SK-N-SH treated with all-trans-retinoic acid at 6 μM for 48 hours (cell line): ENCODE data around the gene NAV3.
A peak's percentile ranks its signal among the peaks of the same experiment; 100 is the strongest.
"Not testable (repeated sequence)": the region's sequence is repeated elsewhere in the genome, so short reads cannot be mapped to it uniquely, and the experiment has no call there.

Source experiments
- ATAC-seq: fragments of 200-7000 bp; cut with Tn5 transposase; 3 replicates; pipeline ENCODE4 v1.9.1; 2020; ENCODE audit warnings: mild to moderate bottlenecking, moderate library complexity
- ARNTL ChIP-seq: fragments of 450-650 bp; formaldehyde crosslinking; IDR thresholded peaks from 2 replicates; pipeline ENCODE4 v1.5.0; 2020; ENCODE audit warnings: low read depth, mild to moderate bottlenecking, moderate library complexity, borderline replicate concordance
- BACH2 ChIP-seq: fragments of 250-450 bp; sonication (Bioruptor Pico); IDR thresholded peaks from 2 replicates; pipeline ENCODE4 v1.9.0; 2021; ENCODE audit warnings: mild to moderate bottlenecking, borderline replicate concordance
- CSDC2 ChIP-seq: fragments of 250-450 bp; sonication (Bioruptor Pico); IDR thresholded peaks from 2 replicates; pipeline ENCODE4 v1.5.0; 2020; ENCODE audit warnings: mild to moderate bottlenecking, moderate library complexity
- CSRNP3 ChIP-seq: fragments of 250-450 bp; sonication (Bioruptor Pico); IDR thresholded peaks from 2 replicates; pipeline ENCODE4 v1.5.1; 2021; ENCODE audit warnings: mild to moderate bottlenecking, moderate library complexity
- ESRRG ChIP-seq: fragments of 250-450 bp; sonication (Bioruptor Pico); IDR thresholded peaks from 2 replicates; pipeline ENCODE4 v1.6.1; 2021; ENCODE audit warnings: mild to moderate bottlenecking
- GLIS3 ChIP-seq: fragments of 250-450 bp; sonication (Bioruptor Pico); IDR thresholded peaks from 2 replicates; pipeline ENCODE4 v1.5.0; 2020; ENCODE audit warnings: mild to moderate bottlenecking, moderate library complexity
- OSR1 ChIP-seq: fragments of 250-450 bp; sonication (Bioruptor Pico); IDR thresholded peaks from 2 replicates; pipeline ENCODE4 v1.8.0; 2022; ENCODE audit warnings: moderate library complexity, mild to moderate bottlenecking, inconsistent platforms
- PATZ1 ChIP-seq: fragments of 250-450 bp; sonication (Bioruptor Pico); IDR thresholded peaks from 2 replicates; pipeline ENCODE4 v1.8.0; 2020; ENCODE audit warnings: mild to moderate bottlenecking, moderate library complexity, borderline replicate concordance
- RARB ChIP-seq: fragments of 250-450 bp; sonication (Bioruptor Pico); IDR thresholded peaks from 2 replicates; pipeline ENCODE4 v1.8.0; 2021; ENCODE audit warnings: mild to moderate bottlenecking, moderate library complexity
- SNAI2 ChIP-seq: fragments of 250-450 bp; sonication (Bioruptor Pico); IDR thresholded peaks from 2 replicates; pipeline ENCODE4 v1.5.0; 2020; ENCODE audit warnings: mild to moderate bottlenecking, moderate library complexity
- TCF4 ChIP-seq: fragments of 250-450 bp; sonication (Bioruptor Pico); IDR thresholded peaks from 2 replicates; pipeline ENCODE4 v1.8.0; 2021; ENCODE audit warnings: mild to moderate bottlenecking, moderate library complexity, borderline replicate concordance
- TOX ChIP-seq: fragments of 250-450 bp; sonication (Bioruptor Pico); IDR thresholded peaks from 2 replicates; pipeline ENCODE4 v1.8.0; 2021; ENCODE audit warnings: mild to moderate bottlenecking, moderate library complexity, borderline replicate concordance
- ZC3H10 ChIP-seq: fragments of 250-450 bp; sonication (Bioruptor Pico); IDR thresholded peaks from 2 replicates; pipeline ENCODE4 v1.5.1; 2021; ENCODE audit warnings: mild to moderate bottlenecking, moderate library complexity
- ZFP3 ChIP-seq: fragments of 250-450 bp; sonication (Bioruptor Pico); IDR thresholded peaks from 2 replicates; pipeline ENCODE4 v1.5.0; 2020; ENCODE audit warnings: mild to moderate bottlenecking, moderate library complexity
- ZFP30 ChIP-seq: fragments of 450-650 bp; formaldehyde crosslinking; IDR thresholded peaks from 2 replicates; pipeline ENCODE4 v1.5.0; 2022; ENCODE audit warnings: mild to moderate bottlenecking, moderate library complexity
- ZNF565 ChIP-seq: fragments of 450-650 bp; formaldehyde crosslinking; conservative IDR thresholded peaks from 2 replicates; pipeline ENCODE4 v1.5.0; 2020; ENCODE audit warnings: low read depth, mild to moderate bottlenecking, moderate library complexity
- ZNF8 ChIP-seq: fragments of 450-650 bp; formaldehyde crosslinking; IDR thresholded peaks from 2 replicates; pipeline ENCODE4 v1.5.0; 2020; ENCODE audit warnings: mild to moderate bottlenecking, moderate library complexity
- TF ChIP-seq, protein P1 (sequence below): fragments of 250-450 bp; sonication (Bioruptor Pico); IDR thresholded peaks from 2 replicates; pipeline ENCODE4 v1.5.1; 2020; ENCODE audit warnings: low read depth, mild to moderate bottlenecking, moderate library complexity
- TF ChIP-seq, protein P2 (sequence below): fragments of 250-450 bp; sonication (Bioruptor Pico); IDR thresholded peaks from 2 replicates; pipeline ENCODE4 v1.5.0; 2020; ENCODE audit warnings: mild to moderate bottlenecking, moderate library complexity
- TF ChIP-seq, protein P3 (sequence below): fragments of 250-450 bp; sonication (Bioruptor Pico); IDR thresholded peaks from 2 replicates; pipeline ENCODE4 v1.8.0; 2021; ENCODE audit warnings: low read depth, mild to moderate bottlenecking, moderate library complexity, borderline replicate concordance

NAV3 gene

DNA sequence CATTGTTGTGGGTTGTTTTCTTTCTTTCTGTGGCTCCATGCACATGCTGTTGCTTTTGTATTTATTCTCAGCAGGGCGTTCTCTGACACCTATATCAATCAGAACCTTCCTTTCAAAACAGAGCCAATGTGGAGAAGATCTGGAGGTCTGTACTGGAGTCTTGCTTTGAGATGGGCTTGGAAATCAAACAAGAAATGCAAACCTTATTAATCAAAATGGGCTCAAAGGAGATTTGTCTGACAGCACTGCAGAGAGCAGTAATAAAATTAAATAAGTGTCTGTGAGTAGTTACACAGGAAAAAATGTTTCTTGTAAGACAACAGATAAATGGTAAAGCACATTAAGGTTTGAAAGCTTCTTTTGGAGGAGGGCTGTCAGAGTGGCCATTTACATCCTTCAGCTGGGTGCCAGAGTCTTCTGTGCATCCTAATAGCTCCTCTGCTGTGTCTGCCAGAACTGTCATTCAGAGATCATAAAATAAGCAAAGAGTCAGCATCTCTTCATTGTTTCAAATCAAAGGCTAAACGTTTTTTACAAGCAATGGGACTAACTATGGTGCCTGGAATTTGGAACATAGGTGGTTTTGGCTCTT, 414.3 kb downstream of the NAV3 start:
- ATAC-seq, result no peak
- TF ChIP-seq RARB (CRISPR knock-in tag) (no peak), OSR1 (CRISPR knock-in tag) (no peak), ZNF8 (CRISPR knock-in tag) (no peak), ESRRG (CRISPR knock-in tag) (no peak), SNAI2 (CRISPR knock-in tag) (no peak), PATZ1 (CRISPR knock-in tag) (no peak), CSDC2 (CRISPR knock-in tag) (no peak), TCF4 (CRISPR knock-in tag) (no peak), TOX (CRISPR knock-in tag) (no peak)

DNA sequence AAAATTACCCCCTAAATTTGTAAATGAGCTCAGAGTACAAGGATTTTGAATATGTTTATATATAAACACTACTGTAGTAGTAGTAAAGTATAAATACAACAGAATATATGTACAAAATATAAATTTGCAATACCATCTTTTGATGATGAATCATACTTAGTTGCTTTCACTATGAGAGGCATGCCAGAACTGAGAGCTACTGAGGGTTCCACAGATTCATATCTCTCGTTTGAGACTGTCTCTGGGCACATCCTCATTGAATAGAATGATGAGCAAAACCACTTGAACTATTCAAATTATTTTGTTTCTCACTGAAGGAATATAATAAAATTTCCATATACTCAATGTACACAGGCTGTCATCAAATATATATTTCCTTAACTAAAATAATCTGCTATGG, 417.6 kb downstream of the NAV3 start:
- TF ChIP-seq, protein P1, sequence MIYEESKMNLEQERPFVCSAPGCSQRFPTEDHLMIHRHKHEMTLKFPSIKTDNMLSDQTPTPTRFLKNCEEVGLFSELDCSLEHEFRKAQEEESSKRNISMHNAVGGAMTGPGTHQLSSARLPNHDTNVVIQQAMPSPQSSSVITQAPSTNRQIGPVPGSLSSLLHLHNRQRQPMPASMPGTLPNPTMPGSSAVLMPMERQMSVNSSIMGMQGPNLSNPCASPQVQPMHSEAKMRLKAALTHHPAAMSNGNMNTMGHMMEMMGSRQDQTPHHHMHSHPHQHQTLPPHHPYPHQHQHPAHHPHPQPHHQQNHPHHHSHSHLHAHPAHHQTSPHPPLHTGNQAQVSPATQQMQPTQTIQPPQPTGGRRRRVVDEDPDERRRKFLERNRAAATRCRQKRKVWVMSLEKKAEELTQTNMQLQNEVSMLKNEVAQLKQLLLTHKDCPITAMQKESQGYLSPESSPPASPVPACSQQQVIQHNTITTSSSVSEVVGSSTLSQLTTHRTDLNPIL (CRISPR knock-in tag), result no peak
- no peak for TF ChIP-seq ESRRG (CRISPR knock-in tag)
- TF ChIP-seq, all 23 proteins: peak for 0
- ATAC-seq, result peak; percentile 72

- ATAC-seq, result no peak
- no peak for TF ChIP-seq PATZ1 (CRISPR knock-in tag)
- no peak for TF ChIP-seq ZNF8 (CRISPR knock-in tag)
- TF ChIP-seq RARB (CRISPR knock-in tag), result no peak
- no peak for TF ChIP-seq ZC3H10 (CRISPR knock-in tag)
- no peak for TF ChIP-seq ZFP30 (CRISPR knock-in tag)
- TF ChIP-seq, protein P2, sequence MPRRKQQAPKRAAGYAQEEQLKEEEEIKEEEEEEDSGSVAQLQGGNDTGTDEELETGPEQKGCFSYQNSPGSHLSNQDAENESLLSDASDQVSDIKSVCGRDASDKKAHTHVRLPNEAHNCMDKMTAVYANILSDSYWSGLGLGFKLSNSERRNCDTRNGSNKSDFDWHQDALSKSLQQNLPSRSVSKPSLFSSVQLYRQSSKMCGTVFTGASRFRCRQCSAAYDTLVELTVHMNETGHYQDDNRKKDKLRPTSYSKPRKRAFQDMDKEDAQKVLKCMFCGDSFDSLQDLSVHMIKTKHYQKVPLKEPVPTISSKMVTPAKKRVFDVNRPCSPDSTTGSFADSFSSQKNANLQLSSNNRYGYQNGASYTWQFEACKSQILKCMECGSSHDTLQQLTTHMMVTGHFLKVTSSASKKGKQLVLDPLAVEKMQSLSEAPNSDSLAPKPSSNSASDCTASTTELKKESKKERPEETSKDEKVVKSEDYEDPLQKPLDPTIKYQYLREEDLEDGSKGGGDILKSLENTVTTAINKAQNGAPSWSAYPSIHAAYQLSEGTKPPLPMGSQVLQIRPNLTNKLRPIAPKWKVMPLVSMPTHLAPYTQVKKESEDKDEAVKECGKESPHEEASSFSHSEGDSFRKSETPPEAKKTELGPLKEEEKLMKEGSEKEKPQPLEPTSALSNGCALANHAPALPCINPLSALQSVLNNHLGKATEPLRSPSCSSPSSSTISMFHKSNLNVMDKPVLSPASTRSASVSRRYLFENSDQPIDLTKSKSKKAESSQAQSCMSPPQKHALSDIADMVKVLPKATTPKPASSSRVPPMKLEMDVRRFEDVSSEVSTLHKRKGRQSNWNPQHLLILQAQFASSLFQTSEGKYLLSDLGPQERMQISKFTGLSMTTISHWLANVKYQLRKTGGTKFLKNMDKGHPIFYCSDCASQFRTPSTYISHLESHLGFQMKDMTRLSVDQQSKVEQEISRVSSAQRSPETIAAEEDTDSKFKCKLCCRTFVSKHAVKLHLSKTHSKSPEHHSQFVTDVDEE (CRISPR knock-in tag), result no peak
- no peak for TF ChIP-seq CSRNP3 (CRISPR knock-in tag)
- TF ChIP-seq GLIS3, result no peak
- TF ChIP-seq BACH2 (CRISPR knock-in tag), result no peak
- TF ChIP-seq, protein P3, sequence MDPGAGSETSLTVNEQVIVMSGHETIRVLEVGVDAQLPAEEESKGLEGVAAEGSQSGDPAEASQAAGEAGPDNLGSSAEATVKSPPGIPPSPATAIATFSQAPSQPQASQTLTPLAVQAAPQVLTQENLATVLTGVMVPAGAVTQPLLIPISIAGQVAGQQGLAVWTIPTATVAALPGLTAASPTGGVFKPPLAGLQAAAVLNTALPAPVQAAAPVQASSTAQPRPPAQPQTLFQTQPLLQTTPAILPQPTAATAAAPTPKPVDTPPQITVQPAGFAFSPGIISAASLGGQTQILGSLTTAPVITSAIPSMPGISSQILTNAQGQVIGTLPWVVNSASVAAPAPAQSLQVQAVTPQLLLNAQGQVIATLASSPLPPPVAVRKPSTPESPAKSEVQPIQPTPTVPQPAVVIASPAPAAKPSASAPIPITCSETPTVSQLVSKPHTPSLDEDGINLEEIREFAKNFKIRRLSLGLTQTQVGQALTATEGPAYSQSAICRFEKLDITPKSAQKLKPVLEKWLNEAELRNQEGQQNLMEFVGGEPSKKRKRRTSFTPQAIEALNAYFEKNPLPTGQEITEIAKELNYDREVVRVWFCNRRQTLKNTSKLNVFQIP (CRISPR knock-in tag), result no peak
- no peak for TF ChIP-seq ARNTL (CRISPR knock-in tag)
- TF ChIP-seq ZFP3 (CRISPR knock-in tag), result no peak
- TF ChIP-seq OSR1 (CRISPR knock-in tag), result no peak
- TF ChIP-seq ESRRG (CRISPR knock-in tag), result no peak
- no peak for TF ChIP-seq ZNF565
- TF ChIP-seq, protein P1 (CRISPR knock-in tag), result no peak
These were observed 418.9 kb downstream of the NAV3 start for GRCh38 chr12:78249578-78249977.

DNA sequence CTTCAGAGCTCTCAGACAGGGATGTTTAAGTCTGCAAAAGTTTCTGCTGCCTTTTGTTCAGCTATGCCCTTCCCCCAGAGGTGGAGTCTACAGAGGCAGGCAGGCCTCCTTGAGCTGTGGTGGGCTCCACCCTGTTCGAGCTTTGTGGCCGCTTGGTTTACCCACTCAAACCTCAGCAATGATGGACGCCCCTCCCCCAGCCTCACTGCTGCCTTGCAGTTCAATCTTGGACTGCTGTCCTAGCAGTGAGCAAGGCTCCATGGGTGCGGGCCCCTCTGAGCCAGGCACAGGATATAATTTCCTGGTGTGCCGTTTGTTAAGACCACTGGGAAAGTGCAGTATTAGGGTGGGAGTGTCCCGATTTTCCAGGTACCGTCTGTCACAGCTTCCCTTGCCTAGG, 427.0 kb downstream of the NAV3 start:
- ATAC-seq, result not testable (repeated sequence)
